Measurements from ENCODE around the gene OR2A25.

GRCh38 chr7:144090667-144091066 lies 21.1 kb downstream of the OR2A25 start:
- TF ChIP-seq TAF1 (IDR thresholded peaks at IDR 0.05; ENCODE audit: borderline replicate concordance, insufficient read depth, low read length) (no peak), SIN3A (IDR thresholded peaks at IDR 0.05; ENCODE audit: borderline replicate concordance, insufficient read depth, low read length) (no peak), POLR2AphosphoS5 (IDR thresholded peaks at IDR 0.05; ENCODE audit: low read depth, low read length) (no peak)

All from PFSK-1 (cell line).